ENCODE measurements around the gene ASPDH. TPM values are rescaled to one million over a fixed set of nuclear protein-coding genes. Genes with fewer than 3 reads are reported as not detected.

The ASPDH gene
- total and polyA plus RNA-seq, 12 donors, result not detected

GRCh38 chr19:50552540-50552939 is 38.8 kb upstream of the ASPDH start:
- Histone ChIP-seq H3K27ac (no peak overlapping the region), H3K36me3 (no peaks in the 10 kb centered on the region), H3K27me3 (peaks cover 0 to 90% (median 75%) of the 10 kb centered on the region in 7 donors), H3K9me3 (no peaks in the 10 kb centered on the region), H3K4me1 (peaks cover 0 to 13% (median 10%) of the 10 kb centered on the region in 9 donors), H3K4me3 (no peak overlapping the region)
- TF ChIP-seq, protein P1, sequence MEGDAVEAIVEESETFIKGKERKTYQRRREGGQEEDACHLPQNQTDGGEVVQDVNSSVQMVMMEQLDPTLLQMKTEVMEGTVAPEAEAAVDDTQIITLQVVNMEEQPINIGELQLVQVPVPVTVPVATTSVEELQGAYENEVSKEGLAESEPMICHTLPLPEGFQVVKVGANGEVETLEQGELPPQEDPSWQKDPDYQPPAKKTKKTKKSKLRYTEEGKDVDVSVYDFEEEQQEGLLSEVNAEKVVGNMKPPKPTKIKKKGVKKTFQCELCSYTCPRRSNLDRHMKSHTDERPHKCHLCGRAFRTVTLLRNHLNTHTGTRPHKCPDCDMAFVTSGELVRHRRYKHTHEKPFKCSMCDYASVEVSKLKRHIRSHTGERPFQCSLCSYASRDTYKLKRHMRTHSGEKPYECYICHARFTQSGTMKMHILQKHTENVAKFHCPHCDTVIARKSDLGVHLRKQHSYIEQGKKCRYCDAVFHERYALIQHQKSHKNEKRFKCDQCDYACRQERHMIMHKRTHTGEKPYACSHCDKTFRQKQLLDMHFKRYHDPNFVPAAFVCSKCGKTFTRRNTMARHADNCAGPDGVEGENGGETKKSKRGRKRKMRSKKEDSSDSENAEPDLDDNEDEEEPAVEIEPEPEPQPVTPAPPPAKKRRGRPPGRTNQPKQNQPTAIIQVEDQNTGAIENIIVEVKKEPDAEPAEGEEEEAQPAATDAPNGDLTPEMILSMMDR (IDR thresholded peaks at IDR 0.05), result no peak
- ATAC-seq (no peak), DNase-seq (no peak)
- intact Hi-C loops (cut with DNase I), result no loop called here
- 78 to 85% methylated on average over 15 of the region's 15 CpGs for WGBS, 2 donors

GRCh38 chr19:50551715-50552187 is 38.0 kb upstream of the ASPDH start:
- no peak for DNase-seq
- TF ChIP-seq, protein P1 (IDR thresholded peaks at IDR 0.05), result no peak
- Histone ChIP-seq H3K27ac (no peak overlapping the region), H3K36me3 (no peaks in the 10 kb centered on the region), H3K4me3 (peak overlapping the region in 3 of 10 donors; percentile 17 to 34 (median 32)), H3K4me1 (peaks cover 0 to 11% (median 5%) of the 10 kb centered on the region in 9 donors), H3K9me3 (no peaks in the 10 kb centered on the region), H3K27me3 (peaks cover 0 to 92% (median 69%) of the 10 kb centered on the region in 7 donors)
- no peak for ATAC-seq
- WGBS, 2 donors, result 1 to 3% methylated on average over 20 to 22 of the region's 22 CpGs
- intact Hi-C loops (cut with DNase I), result no loop called here

DNA sequence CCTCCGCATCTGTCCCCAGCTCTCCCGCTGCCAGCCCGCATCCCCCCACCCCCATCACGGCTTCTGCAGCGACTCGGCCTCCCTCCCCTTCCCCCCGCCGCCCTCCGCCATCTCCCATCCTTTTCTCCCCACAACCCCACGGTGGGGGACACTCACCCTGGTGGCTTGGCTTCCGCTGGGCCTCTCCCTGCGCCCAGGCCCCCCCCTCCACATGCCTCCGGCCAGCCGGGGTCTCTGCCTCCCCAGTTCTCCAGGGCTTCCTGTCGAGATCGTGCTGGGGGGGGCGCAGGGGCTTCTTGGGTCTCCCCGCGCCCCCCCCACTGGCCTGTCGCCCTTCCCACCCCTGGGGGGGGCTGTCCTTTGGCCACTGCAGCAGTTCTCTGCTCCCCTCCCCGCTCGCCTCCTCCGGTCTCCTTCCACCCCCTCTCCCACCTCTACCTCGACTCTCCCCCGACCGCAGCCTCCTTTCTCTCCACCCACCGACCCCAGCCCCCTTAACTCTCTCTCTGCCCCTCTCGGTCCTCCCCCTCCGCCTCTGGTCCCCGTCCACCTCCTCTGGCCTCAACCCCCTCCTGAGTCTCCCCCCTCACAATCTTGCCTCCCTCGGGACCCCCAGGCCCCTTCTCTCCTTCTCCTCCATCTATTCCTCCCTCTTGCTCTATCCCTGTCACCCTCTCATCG is 37.5 kb upstream of the ASPDH start:
- H3K27ac ChIP-seq, result no peak overlapping the region
- 18 to 19% methylated on average over 28 to 32 of the region's 32 CpGs for WGBS, 2 donors

DNA sequence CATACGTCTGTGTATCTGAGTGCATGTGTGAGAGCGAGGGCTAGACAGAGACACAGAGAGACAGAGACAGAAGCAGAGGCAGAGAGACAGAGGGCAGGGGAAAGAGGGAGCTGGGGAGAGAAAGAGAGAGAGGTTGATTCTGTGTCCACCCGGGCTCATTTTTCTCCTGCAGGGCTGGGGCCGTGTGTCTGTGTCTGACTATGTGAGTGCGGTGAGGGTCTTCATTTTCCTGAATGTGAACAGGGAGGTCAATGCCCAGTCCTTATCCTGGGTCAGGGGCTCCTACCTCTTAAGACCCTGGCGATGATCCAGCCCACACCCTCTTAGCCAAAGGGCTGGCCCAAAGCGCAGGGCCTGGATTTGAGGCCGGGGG is 36.9 kb upstream of the ASPDH start:
- ATAC-seq, result no peak
- no peak overlapping the region for H3K27ac ChIP-seq
- WGBS, 2 donors, result 56 to 58% methylated on average over 8 of the region's 8 CpGs

More for the DNA sequence above, 37.5 kb upstream of the ASPDH start:
- ATAC-seq (no peak), DNase-seq (no peak)
- intact Hi-C loops (cut with DNase I), result no loop called here
- TF ChIP-seq, protein P1 (IDR thresholded peaks at IDR 0.05), result no peak
- peak overlapping the region in 6 of 10 donors; percentile 3 to 34 (median 16) for H3K4me3 ChIP-seq
- H3K9me3 ChIP-seq, result no peaks in the 10 kb centered on the region
- H3K27me3 ChIP-seq, result peaks cover 0 to 90% (median 63%) of the 10 kb centered on the region in 7 donors
- H3K4me1 ChIP-seq, result peaks cover 0 to 6% (median 2%) of the 10 kb centered on the region in 9 donors
- no peaks in the 10 kb centered on the region for H3K36me3 ChIP-seq

More for the DNA sequence above, 36.9 kb upstream of the ASPDH start:
- H3K36me3 ChIP-seq, result no peaks in the 10 kb centered on the region
- TF ChIP-seq, protein P1 (IDR thresholded peaks at IDR 0.05), result no peak
- peaks cover 0 to 85% (median 57%) of the 10 kb centered on the region in 7 donors for H3K27me3 ChIP-seq
- no peak for DNase-seq
- no peaks in the 10 kb centered on the region for H3K9me3 ChIP-seq
- intact Hi-C loops (cut with DNase I), result no loop called here
- H3K4me3 ChIP-seq, result peak overlapping the region in 5 of 10 donors; percentile 3 to 34 (median 17)
- no peaks in the 10 kb centered on the region for H3K4me1 ChIP-seq
